Breast epithelium (tissue), 3 donors: ENCODE results near the gene WFDC5.

Experiments used
- CTCF ChIP-seq, 3 donors: fragments of 450-650 bp; IDR thresholded peaks; one replicate each; pipeline ENCODE4 v1.5.1; 2016 to 2017; ENCODE audit warnings: antibody characterized with exemption in 3 of 3, mild to moderate bottlenecking in 3 of 3, moderate library complexity in 3 of 3
- POLR2A ChIP-seq: fragments of 450-650 bp; IDR thresholded peaks from one replicate; pipeline ENCODE4 v1.6.1; 2016; ENCODE audit warnings: antibody characterized with exemption, mild to moderate bottlenecking, moderate library complexity
- POLR2AphosphoS5 ChIP-seq, 3 donors: sonication (generic); formaldehyde crosslinking; IDR thresholded peaks; one replicate each; pipeline ENCODE4 v1.6.1; 2017; ENCODE audit warnings: antibody characterized with exemption in 3 of 3

GRCh38 chr20:45114465-45115385 is at the start of gene WFDC5:
- TF ChIP-seq CTCF (IDR thresholded peaks at IDR 0.05), result no peak
- no peak for TF ChIP-seq POLR2AphosphoS5 (IDR thresholded peaks at IDR 0.05)
- no peak for TF ChIP-seq POLR2A
